Measurements from ENCODE around the gene UBE2E2. TPM values are rescaled to one million over a fixed set of nuclear protein-coding genes. Genes with fewer than 3 reads are reported as not detected.

UBE2E2 gene
- total RNA-seq, 1 donor from 2014 or later: 32.5 TPM

DNA sequence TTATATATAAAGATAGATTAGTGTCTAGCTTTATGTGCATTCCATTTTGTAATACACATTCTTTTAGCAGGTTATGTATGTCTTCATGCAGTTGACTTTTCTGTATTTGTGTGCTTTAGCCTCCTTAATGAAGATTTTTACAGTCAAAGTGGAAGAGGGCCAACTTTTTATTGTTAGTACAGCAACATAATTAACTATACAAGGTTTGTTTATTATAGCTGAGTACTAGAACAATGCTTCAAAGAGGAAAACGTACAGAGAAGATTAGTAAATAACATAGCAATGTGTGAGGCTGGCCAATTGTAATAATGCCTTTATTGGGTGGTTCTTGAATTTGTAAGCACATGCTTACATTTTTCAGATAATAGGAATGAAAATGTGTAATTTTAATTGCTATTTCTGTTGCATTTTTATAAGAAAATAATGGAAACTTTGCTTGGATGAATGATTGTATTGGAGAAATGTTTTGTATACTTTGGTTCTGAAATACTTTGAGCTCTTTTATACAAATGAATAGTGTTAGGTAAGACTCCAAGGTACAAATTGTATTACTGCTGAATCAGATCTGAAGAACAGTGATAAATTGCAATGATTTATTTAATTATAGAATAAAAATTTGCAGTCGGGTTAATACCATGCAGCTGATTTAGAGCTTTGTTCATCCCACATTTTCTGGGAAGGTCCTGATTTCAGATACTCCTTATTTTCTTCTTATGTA is 41.4 kb downstream of the UBE2E2 start:
- no peak for DNase-seq (ENCODE audit: low read depth)
- H3K4me3 ChIP-seq (ENCODE audit: low read depth, low read length): no peak overlapping the region
- TF ChIP-seq, protein P1, sequence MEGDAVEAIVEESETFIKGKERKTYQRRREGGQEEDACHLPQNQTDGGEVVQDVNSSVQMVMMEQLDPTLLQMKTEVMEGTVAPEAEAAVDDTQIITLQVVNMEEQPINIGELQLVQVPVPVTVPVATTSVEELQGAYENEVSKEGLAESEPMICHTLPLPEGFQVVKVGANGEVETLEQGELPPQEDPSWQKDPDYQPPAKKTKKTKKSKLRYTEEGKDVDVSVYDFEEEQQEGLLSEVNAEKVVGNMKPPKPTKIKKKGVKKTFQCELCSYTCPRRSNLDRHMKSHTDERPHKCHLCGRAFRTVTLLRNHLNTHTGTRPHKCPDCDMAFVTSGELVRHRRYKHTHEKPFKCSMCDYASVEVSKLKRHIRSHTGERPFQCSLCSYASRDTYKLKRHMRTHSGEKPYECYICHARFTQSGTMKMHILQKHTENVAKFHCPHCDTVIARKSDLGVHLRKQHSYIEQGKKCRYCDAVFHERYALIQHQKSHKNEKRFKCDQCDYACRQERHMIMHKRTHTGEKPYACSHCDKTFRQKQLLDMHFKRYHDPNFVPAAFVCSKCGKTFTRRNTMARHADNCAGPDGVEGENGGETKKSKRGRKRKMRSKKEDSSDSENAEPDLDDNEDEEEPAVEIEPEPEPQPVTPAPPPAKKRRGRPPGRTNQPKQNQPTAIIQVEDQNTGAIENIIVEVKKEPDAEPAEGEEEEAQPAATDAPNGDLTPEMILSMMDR (conservative IDR thresholded peaks at IDR 0.05; ENCODE audit: low read depth, low read length): no peak

DNA sequence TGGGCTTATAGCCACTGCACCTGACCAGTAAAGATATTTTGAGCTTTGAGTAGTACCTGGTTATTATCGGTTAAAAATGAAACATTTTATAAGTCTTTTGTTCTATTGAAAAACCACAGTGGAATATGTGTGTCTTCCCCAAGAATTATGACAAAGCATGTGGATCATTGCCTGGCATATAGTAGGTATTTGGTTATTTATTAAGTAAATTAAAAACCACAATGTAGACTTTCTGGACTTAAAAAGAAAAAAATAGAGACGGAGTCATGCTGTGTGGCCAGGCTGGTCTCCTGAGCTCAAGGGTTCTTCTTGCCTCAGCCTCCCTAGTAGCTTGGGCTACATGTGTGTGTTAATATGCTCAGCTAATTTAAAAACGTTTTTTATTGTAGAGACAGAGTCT is 43.5 kb downstream of the UBE2E2 start:
- DNase-seq (ENCODE audit: low read depth): peak; percentile 45
- TF ChIP-seq, protein P1 (conservative IDR thresholded peaks at IDR 0.05; ENCODE audit: low read depth, low read length): no peak

DNA sequence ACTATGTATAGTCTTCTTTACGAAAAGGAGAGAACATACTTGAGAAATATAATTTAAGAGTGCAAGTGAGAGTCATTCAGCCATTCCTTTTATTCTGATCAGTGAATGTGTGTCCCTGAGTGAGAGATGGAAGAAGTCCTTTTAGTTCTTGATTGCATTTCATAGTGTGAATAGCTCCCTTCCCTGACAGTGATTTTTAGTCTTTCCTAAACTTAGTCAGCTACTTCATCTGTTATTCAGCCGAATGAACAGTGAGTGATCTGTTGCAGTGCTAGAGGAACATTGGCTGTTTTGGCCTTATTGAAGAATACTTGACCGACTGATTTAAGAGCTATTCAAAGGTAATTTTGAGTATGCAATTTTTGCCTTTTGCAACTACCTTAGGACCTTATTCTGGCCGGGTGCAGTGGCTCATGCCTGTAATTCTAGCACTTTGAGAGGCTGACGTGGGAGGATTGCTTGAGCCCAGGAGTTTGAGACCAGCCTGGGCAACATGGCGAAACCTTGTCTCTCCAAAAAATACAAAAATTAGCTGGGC is 45.5 kb downstream of the UBE2E2 start:
- TF ChIP-seq, protein P1 (conservative IDR thresholded peaks at IDR 0.05; ENCODE audit: low read depth, low read length): no peak
- H3K4me3 ChIP-seq (ENCODE audit: low read depth, low read length): no peak overlapping the region
- no peak for DNase-seq (ENCODE audit: low read depth)

More for the DNA sequence above, 43.5 kb downstream of the UBE2E2 start:
- H3K4me3 ChIP-seq (ENCODE audit: low read depth, low read length): no peak overlapping the region

DNA sequence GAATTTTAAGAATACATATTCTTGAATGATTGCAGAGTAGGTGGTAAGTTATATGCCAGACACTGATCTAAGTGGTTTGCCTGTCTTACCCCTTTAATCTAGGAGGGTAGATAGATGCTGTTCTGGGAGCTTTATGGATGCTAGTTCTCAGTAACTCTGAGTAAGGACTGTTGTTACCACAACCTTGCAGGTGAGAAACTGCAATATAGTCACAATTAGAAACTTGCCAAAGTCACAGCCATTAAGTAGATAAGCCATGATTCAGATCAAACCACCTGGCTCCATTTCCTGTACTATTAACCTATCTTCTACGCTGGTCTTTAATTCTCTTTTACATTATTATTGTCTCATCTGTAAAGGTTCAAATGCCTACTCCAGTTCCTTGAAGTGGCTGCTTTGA is 46.8 kb downstream of the UBE2E2 start:
- TF ChIP-seq, protein P1 (conservative IDR thresholded peaks at IDR 0.05; ENCODE audit: low read depth, low read length): no peak
- H3K4me3 ChIP-seq (ENCODE audit: low read depth, low read length): no peak overlapping the region
- no peak for DNase-seq (ENCODE audit: low read depth)

DNA sequence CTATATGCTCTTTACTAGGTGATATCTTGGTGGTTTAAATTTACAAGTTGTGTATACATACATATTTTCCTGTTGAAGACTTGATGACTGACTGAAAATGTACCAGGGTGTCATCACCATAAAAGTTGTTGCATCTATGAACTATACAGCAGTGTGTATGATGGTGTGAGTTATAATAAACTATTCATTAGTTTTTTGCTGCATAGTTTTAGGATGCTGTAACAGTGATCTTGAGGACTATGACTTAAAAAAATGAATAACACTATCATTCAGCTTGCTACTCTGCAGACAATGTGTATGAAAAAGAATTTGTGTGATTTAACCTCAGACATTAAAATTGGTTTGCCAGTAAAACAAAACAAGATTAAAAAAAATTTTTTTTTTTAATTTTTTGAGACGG is 49.0 kb downstream of the UBE2E2 start:
- no peak overlapping the region for H3K4me3 ChIP-seq (ENCODE audit: low read depth, low read length)
- DNase-seq (ENCODE audit: low read depth): no peak
- TF ChIP-seq, protein P1 (conservative IDR thresholded peaks at IDR 0.05; ENCODE audit: low read depth, low read length): no peak

DNA sequence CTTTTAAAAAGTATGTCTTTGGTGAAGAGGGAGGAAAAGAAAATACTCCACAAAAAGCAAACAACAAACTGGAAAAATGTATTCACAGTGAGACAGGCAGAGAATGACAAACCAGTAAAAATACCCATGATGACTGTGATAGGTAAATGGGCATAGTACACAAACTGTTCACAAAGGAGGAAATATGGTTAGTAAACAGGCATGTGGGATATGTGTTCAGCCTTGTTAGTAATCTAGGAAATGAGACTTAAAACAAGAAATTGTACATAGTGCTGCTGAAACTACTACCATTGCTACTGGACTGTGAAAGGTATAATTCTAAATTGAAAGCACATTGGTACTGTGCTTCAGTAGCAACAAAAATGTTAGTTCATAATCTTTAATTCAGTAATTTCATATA is 50.1 kb downstream of the UBE2E2 start:
- no peak for DNase-seq (ENCODE audit: low read depth)
- H3K4me3 ChIP-seq (ENCODE audit: low read depth, low read length): no peak overlapping the region
- TF ChIP-seq, protein P1 (conservative IDR thresholded peaks at IDR 0.05; ENCODE audit: low read depth, low read length): no peak

DNA sequence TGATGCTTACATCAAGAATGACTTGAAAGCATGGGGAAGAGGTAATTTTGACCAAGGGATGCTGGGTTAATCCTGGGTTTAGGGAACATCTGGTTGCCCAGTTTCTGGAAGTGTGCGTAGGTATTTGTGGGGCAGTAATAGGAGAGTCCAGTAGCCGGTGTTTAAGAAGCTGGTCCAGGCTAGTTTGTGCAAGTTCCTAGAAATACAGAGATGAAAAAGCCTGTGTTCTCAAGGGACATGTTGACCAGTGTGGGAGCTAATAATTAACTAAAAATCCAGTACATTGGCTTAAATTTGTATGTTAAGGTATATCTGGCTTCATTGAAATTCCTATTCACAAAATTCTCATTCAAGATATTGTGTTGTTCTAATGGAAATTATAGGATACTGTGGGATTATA is 51.2 kb downstream of the UBE2E2 start:
- DNase-seq (ENCODE audit: low read depth): no peak
- H3K4me3 ChIP-seq (ENCODE audit: low read depth, low read length): no peak overlapping the region
- TF ChIP-seq, protein P1 (conservative IDR thresholded peaks at IDR 0.05; ENCODE audit: low read depth, low read length): no peak

All from epithelial cell of proximal tubule (primary cell).